ENCODE data around the gene USP8.
"Not testable (repeated sequence)": the region's sequence is repeated elsewhere in the genome, so short reads cannot be mapped to it uniquely, and the experiment has no call there.

Gene USP8

GRCh38 chr15:50424066-50424890 is at the start of gene USP8:
Gene USP8 (plus strand): TSS chr15:50424405. CDS start chr15:50439074, 14,669 bp downstream.
- Histone ChIP-seq H3K79me2 (ENCODE audit: low read length) (peaks cover 49% of the 10 kb centered on the region), H3K4me1 (ENCODE audit: low read length) (peaks cover 12% of the 10 kb centered on the region), H3K4me3 (ENCODE audit: low read length) (peak within 1 kb of the TSS; percentile 89), H3K9me3 (ENCODE audit: insufficient read depth, low read length) (no peaks in the 10 kb centered on the region), H2AFZ (ENCODE audit: low read depth, low read length) (peak within 1 kb of the TSS; percentile 88), H3K4me2 (ENCODE audit: low read length) (peak within 1 kb of the TSS; percentile 95), H3K9ac (ENCODE audit: low read length) (peak within 1 kb of the TSS; percentile 82), H3K27me3 (ENCODE audit: low read depth, low read length) (no peaks in the 10 kb centered on the region), H3K36me3 (replicated peaks; ENCODE audit: low read depth, low read length) (peaks cover 4% of the 10 kb centered on the region), H3K27ac (ENCODE audit: low read length) (peak within 1 kb of the TSS; percentile 61), H4K20me1 (ENCODE audit: insufficient read depth, low read length) (peaks cover 12% of the 10 kb centered on the region)
- TF ChIP-seq EZH2phosphoT487 (IDR thresholded peaks at IDR 0.05; ENCODE audit: low read depth) (no peak), CTCF (IDR thresholded peaks at IDR 0.05; ENCODE audit: low read depth, low read length) (no peak)

- no peak overlapping the region for H2AFZ ChIP-seq (ENCODE audit: low read depth, low read length)
- H3K4me2 ChIP-seq (ENCODE audit: low read length), result peak overlapping the region; percentile 78
- H3K27me3 ChIP-seq (ENCODE audit: low read depth, low read length), result peaks cover 6% of the 10 kb centered on the region; the same call in 1 of the 2 replicates
- no peak overlapping the region for H3K9ac ChIP-seq (ENCODE audit: low read length)
- H3K79me2 ChIP-seq (ENCODE audit: low read length), result no peaks in the 10 kb centered on the region
- peaks cover 28% of the 10 kb centered on the region for H3K4me1 ChIP-seq (ENCODE audit: low read length)
- TF ChIP-seq EZH2phosphoT487 (IDR thresholded peaks at IDR 0.05; ENCODE audit: low read depth) (no peak), CTCF (IDR thresholded peaks at IDR 0.05; ENCODE audit: low read depth, low read length) (no peak)
- peak overlapping the region; percentile 51 for H3K4me3 ChIP-seq (ENCODE audit: low read length)
- no peaks in the 10 kb centered on the region for H3K36me3 ChIP-seq (replicated peaks; ENCODE audit: low read depth, low read length)
- H3K27ac ChIP-seq (ENCODE audit: low read length), result peak overlapping the region; percentile 53
- no peaks in the 10 kb centered on the region for H3K9me3 ChIP-seq (ENCODE audit: insufficient read depth, low read length)
- no peaks in the 10 kb centered on the region for H4K20me1 ChIP-seq (ENCODE audit: insufficient read depth, low read length)
Observed at GRCh38 chr15:50377867-50378751, 46.1 kb upstream of the USP8 start.

- peak overlapping the region; percentile 53; the same call in 1 of the 2 replicates for H3K27ac ChIP-seq (ENCODE audit: low read length)
- TF ChIP-seq CTCF (IDR thresholded peaks at IDR 0.05; ENCODE audit: low read depth, low read length) (no peak), EZH2phosphoT487 (IDR thresholded peaks at IDR 0.05; ENCODE audit: low read depth) (no peak)
- H3K9me3 ChIP-seq (ENCODE audit: insufficient read depth, low read length), result no peaks in the 10 kb centered on the region
- no peak overlapping the region for H2AFZ ChIP-seq (ENCODE audit: low read depth, low read length)
- no peaks in the 10 kb centered on the region for H3K79me2 ChIP-seq (ENCODE audit: low read length)
- no peaks in the 10 kb centered on the region for H4K20me1 ChIP-seq (ENCODE audit: insufficient read depth, low read length)
- peaks cover 28% of the 10 kb centered on the region for H3K4me1 ChIP-seq (ENCODE audit: low read length)
- H3K4me2 ChIP-seq (ENCODE audit: low read length), result peak overlapping the region; percentile 78
- peaks cover 6% of the 10 kb centered on the region; the same call in 1 of the 2 replicates for H3K27me3 ChIP-seq (ENCODE audit: low read depth, low read length)
- H3K4me3 ChIP-seq (ENCODE audit: low read length), result 0 out of 2 replicates have a peak overlapping the region, but pooled peaks have one; percentile 33
- no peak overlapping the region for H3K9ac ChIP-seq (ENCODE audit: low read length)
- H3K36me3 ChIP-seq (replicated peaks; ENCODE audit: low read depth, low read length), result no peaks in the 10 kb centered on the region
Observed at GRCh38 chr15:50378776-50379175, 45.4 kb upstream of the USP8 start.

GRCh38 chr15:50379413-50379812 is 44.8 kb upstream of the USP8 start:
- H3K9me3 ChIP-seq (ENCODE audit: insufficient read depth, low read length); H2AFZ ChIP-seq (ENCODE audit: low read depth, low read length); H3K36me3 ChIP-seq (replicated peaks; ENCODE audit: low read depth, low read length); H3K4me3 ChIP-seq (ENCODE audit: low read length); H3K4me2 ChIP-seq (ENCODE audit: low read length); H3K27me3 ChIP-seq (ENCODE audit: low read depth, low read length); H3K27ac ChIP-seq (ENCODE audit: low read length); H3K79me2 ChIP-seq (ENCODE audit: low read length); H3K9ac ChIP-seq (ENCODE audit: low read length); H4K20me1 ChIP-seq (ENCODE audit: insufficient read depth, low read length): not testable (repeated sequence)
- peaks cover 28% of the 10 kb centered on the region for H3K4me1 ChIP-seq (ENCODE audit: low read length)
